Right ventricle myocardium superior (tissue), 1 donor: ENCODE data around the gene FYB2. TPM values are rescaled to one million over a fixed set of nuclear protein-coding genes. Genes with fewer than 3 reads are reported as not detected.

Experiments used
- ATAC-seq: fragments of 200-7000 bp; cut with Tn5 transposase; one replicate; pipeline ENCODE4 v1.9.1; 2020; ENCODE audit warnings: mild to moderate bottlenecking; ENCODE audit not compliant: poor library complexity
- DNase-seq: peaks from one replicate; pipeline ENCODE4 v3.0.0-alpha.2; 2020
- intact Hi-C: fragments of 100-400 bp; cut with DNase I; formaldehyde crosslinking; loops from one replicate; pipeline ENCODE4 v1.11.2; 2022
- long read RNA-seq: library from polyadenylated mRNA; unstranded; transcript quantifications from one replicate; pipeline ENCODE4 v2.0.0, GENCODE V29; 2021
- total RNA-seq: library from RNA; stranded (reverse); fragmentation: NEBNext Ultra II Directional; extraction: Animal tissue kit (Norgen Biotek cat#: 25700); gene quantifications from one replicate; pipeline ENCODE4 v1.2.1, GENCODE V29; 2021
- donor health status: DM: no; HTN: yes; CAD: no; lungs with severe emphysema.

FYB2 gene, protein sequence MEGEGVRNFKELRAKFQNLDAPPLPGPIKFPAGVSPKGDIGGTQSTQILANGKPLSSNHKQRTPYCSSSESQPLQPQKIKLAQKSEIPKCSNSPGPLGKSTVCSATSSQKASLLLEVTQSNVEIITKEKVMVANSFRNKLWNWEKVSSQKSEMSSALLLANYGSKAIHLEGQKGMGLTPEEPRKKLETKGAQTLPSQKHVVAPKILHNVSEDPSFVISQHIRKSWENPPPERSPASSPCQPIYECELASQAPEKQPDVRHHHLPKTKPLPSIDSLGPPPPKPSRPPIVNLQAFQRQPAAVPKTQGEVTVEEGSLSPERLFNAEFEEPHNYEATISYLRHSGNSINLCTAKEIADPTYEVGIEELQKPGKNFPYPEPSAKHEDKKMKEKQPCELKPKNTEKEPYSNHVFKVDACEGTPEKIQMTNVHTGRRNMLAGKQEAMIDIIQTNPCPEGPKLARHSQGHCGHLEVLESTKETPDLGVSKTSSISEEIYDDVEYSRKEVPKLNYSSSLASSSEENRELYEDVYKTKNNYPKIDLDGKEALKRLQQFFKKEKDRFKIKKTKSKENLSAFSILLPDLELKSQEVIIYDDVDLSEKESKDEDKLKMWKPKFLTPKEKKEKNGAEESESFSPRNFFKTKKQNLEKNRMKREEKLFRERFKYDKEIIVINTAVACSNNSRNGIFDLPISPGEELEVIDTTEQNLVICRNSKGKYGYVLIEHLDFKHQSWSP
- total RNA-seq = 14.3 TPM
- long read RNA-seq, partial matches to known transcripts = 2 of 29 reads
- long read RNA-seq, other reads (novel, unspliced or antisense) = 23 of 29 reads

DNA sequence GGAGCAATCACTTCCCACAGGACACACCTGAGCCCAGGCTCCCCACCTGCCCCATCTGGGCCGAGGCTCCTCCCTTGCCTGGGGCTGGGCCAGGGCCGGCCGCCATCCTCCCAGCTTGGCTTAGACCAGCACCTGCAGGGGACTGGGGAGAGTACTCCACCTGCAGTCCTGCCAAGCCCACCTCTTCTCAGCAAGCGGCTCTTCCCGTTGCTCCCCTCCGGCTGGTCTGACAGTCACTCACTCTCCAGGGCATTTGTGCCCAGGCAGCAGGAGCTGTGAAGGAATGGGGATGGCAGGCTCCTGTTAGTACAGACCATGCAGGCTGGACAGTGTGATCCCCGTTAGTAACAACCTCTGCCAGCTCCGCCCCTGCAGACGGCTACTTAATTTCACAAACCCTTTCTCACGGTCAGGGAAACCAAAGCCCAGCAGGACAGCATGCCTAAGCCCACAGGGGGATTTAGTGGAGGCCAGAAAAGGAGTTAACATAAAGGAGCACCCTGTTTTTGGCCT, at the start of gene FYB2:
TSS of gene FYB2 (minus strand) at position 18 of the 513 bp plus-strand sequence. CDS start 114 bp downstream, outside the sequence.
- intact Hi-C loops = loop anchor here (5.0 kb wide), 1 partner anchor 57 kb away; no protein-coding TSS in a partner anchor
- DNase-seq (peak; percentile 48), ATAC-seq (peak; percentile 47)

DNA sequence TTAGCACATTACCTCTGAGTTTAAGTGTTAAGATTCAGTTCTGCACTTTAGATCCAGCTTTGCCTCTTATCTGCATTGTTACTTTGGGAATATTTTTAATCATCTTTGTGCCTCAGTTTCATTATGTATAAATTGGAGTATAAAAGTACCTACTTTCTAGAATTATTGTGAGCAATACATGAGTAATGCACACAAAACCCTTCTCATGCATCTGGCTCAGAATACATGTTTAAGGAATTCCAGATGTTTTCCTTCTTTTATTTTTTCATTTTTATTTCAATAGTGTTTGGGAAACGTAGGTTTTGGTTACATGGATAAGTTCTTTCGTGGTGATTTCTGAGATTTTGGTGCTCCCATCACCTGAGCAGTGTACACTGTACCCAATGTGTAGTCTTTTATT, 49.6 kb upstream of the FYB2 start:
- DNase-seq (no peak), ATAC-seq (no peak)
- intact Hi-C loops = no loop called here

DNA sequence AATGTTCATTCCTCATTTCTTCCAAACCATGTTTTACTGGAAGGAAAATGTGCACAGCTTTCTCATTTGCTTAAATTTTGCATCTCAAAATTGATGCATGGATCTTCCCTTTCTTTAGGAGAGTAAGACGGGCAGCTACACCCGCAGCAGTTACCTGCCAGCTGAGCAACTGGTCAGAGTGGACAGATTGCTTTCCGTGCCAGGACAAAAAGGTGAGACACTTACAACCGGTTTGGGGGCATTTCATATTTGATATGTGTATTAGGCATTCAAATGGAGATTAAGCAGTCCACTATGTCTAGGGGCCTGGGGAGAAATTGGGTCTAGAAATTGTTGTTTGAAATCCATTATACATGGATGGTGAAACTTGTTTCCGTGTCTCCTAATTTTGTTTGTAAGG, 48.3 kb upstream of the FYB2 start:
- no peak for DNase-seq
- ATAC-seq = no peak
- intact Hi-C loops = no loop called here

DNA sequence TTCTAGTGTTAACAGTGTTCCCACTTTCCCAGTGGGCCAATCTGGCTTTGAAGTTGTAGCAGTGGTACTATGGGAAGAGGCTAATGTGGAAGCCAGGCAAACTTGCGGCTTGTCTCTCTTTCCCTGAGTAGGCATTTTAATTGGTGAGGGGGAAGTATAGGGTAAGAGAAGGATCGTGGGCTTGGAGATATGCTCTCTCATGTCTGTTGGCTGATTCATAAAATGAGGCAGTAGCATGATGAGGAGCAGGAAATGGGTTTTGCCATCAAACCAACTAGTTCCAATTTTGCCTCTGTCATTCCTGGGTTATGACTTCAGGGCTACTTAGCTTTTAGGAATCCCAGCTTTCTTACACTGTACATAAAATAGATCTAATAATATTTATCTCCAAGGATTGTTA, 47.5 kb upstream of the FYB2 start:
- no peak for ATAC-seq
- intact Hi-C loops = no loop called here
- DNase-seq = no peak

DNA sequence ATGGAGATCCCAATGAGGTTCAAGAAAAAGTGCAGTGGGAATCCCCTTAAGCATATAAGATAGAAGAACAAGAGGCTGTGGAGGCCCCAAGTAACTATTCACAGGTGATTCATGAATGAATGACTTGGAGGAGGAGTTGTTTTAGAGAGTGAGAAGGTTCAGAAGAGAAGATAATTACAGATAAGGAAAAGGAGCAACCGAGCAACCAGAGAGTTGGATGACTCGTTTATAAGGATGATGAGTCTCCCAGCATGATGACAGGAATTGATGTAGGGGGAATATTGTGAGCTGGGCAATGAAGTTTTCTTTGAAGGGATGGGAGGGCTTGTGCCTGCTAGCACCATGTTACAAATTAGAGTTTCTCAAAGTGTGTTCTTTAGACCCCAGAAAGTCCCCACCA, 45.2 kb upstream of the FYB2 start:
- DNase-seq = no peak
- intact Hi-C loops = no loop called here
- ATAC-seq = no peak

DNA sequence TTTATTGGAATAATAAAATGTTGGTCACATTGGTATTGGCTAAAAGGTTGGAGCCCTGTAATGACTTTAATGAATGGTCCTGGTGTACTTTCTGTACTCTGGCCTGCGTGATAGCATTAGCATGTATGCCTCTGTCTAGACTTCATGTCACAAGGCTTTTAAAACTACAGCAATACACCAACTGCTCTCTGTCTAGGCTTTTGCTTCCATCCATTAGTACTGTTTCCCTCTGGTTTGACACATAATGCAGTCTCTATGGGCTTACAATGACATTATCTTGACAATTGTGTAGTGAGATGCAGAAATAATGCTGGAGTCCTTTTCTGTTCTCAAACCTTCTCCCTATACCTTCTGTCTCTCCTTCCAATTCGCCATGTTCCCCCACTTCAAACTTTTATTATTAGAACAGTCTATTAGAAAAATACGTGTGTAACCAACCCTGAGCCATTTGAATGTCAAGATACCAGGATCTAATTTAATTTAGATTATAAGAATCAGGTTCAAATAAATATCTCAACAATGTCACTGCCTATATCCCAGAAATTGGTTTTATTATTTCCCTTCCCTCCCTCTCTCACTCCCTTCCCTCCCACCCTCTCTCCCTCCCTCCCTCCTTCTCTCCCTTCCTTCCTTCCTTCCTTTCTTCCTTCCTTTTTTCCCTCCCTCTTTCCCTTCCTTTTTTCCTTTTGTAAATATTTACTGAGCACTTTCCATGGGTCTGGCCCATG, 44.2 kb upstream of the FYB2 start:
- ATAC-seq = no peak
- intact Hi-C loops = no loop called here

DNA sequence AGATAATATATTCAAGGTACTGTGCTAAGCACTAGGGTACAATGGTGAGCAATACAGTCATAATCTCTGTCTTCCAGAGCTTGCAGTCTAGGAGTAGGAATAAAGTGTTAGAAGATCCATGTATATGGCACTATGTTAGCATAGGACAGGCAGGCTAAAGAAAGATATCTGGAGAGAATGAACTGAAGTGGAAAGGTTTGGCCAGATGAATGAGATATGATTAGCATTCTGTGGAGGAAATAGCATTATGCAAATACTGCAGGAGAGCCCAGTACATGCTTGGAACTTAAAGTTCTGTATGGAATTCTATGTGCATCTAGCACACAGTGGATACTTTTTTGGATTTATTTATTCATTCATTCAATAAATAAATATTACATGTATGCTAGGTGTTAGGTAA, 40.1 kb upstream of the FYB2 start:
- no peak for ATAC-seq
- intact Hi-C loops = loop anchor here (2.0 kb wide), 1 partner anchor 20 kb away; no protein-coding TSS in a partner anchor
- no peak for DNase-seq

More for the DNA sequence above, 44.2 kb upstream of the FYB2 start:
- DNase-seq = no peak

DNA sequence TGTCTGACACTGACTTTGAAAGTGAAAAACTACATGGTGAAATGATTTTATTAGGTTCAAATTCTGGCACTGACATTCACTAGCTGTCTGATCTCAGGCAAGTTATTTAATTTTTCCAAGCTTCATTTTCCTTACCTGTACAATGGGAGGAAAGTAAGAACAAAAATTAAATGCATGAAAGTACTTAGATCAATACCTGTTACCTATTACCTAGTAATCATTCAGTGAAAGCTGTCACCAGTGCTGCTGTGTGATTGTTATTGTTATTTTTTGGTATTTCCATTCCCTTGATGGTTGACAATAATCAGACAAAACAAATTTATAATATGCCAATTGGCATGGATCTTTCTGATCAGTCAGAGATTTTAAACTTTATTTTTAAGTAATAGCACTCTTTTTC, 37.0 kb upstream of the FYB2 start:
- ATAC-seq (no peak), DNase-seq (no peak)
- intact Hi-C loops = no loop called here

DNA sequence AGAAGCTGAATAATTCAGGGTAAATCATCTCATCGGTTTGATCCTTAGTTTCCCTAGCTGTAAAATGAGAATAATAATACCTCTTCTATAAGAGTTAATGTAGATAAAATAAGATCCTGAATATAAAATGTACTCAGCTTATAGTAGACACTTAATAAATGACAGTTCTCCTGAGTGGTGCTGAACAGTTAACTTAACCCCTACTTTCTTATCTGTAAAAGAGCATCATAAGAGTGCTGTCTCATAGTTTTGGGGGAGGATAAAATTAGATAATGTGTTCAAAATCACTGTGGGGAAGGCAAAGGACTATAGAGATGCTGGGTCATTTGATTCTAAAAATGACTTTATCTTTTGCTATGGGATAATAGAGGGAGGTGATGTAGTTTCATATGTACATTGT, 36.0 kb upstream of the FYB2 start:
- intact Hi-C loops = no loop called here
- DNase-seq (no peak), ATAC-seq (no peak)

DNA sequence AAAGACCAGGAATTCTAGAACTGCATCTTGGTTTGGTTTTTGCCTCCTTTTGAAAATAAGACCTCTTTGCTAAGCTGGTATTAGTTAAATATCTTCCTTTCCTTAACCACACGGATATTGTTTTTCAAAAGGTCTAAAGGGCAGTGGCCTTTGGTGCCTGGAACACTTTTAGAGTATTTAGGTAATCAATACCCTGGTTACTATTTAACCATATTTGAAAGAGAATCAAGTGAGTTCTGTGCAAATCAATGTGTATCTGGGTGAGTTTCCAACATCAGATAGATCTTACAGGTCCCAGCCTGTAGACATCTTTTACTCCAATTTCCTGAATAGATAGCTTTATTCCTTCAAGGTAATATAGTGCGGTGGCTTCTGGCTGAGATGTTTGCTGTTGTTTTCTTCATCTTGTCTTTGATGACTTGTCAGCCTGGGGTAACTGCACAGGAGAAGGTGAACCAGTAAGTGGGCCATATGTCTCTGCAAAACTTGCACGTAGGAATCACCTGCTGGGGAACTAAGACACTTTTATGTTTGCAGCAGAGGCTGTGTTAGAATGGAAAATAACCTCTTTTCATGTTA, 35.4 kb upstream of the FYB2 start, which contains the start of gene C8A:
TSS of gene C8A (plus strand) at position 277 of the 579 bp plus-strand sequence. CDS start at position 382, 105 bp downstream.
- intact Hi-C loops = no loop called here
- ATAC-seq (no peak), DNase-seq (no peak)

DNA sequence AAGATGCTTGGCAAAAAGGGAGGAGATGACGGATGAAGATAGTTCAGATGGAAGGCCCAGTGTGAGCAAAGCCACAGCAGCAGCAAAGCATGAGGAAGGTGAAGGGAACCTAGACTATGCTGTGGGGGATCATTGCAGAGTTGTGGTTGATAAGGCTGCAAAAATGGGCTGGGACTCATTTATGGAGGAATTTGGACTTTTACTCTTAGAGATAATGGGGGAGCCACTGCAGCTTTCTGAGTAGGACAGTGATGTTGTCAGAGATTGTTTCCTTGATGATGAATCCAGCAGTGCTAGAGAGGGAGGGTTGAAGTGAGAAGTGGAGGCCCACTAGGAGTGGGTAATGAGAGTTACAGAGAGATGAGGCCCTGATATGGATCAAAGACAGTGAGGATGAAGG, 33.3 kb upstream of the FYB2 start:
- DNase-seq (no peak), ATAC-seq (no peak)
- intact Hi-C loops = no loop called here

DNA sequence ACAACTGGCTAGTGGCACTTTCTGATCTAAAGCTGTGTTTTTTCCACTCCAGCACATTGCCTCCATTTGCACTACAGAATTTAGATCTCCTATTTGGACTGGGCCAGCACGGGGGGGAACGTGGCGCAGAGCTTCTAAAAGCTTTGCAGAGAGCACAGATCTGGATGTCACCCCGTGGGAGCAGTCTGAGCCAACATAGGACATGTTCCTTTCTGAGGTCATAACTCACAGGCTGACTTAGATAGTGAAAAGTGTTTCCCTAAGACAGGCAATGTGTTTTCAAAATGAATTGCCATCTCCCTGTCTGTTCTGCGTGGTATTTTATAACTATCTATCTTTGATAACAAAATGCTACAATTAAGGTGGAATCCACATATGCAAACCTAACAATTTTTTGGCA, 31.7 kb upstream of the FYB2 start:
- DNase-seq (no peak), ATAC-seq (no peak)
- intact Hi-C loops = no loop called here

DNA sequence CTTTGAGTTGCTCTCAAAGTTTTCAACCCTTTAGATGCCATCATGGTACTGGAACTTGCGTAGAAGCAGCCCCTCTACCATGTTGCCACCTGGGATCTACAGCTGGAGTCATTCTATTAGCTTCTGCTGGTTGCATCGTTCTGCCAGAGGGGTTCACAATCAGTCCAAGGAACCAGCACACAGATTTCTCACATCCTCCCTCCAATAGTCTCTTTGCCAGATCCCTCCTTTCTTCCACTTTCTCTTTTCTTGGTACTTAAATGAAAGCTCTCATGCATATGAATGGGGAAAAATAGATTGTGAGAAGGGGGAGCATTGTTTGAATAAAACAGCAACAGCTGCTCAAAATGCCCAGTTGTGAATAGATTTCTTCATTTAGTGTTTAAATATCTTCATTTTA, 31.2 kb upstream of the FYB2 start:
- no peak for DNase-seq
- intact Hi-C loops = no loop called here
- ATAC-seq = no peak

DNA sequence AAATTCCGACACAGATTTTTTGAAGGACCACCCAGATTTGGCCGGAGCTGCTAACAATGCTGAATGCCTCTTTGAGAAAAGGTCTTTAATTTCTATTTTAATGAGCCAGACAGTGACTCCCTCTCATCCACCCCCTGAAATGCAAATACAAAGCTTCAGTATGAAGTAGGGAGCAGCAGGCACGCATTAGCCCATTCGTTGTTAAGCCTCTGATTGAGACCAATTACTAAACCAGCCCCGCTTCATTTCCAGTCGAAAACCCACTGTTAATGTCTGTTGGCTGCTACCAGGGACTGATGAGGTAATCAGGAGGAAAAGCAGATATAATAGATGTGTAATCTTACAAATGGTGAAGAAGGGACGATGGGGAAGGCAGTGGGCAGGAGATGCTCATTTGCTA, 30.5 kb upstream of the FYB2 start:
- ATAC-seq (no peak), DNase-seq (no peak)
- intact Hi-C loops = no loop called here

DNA sequence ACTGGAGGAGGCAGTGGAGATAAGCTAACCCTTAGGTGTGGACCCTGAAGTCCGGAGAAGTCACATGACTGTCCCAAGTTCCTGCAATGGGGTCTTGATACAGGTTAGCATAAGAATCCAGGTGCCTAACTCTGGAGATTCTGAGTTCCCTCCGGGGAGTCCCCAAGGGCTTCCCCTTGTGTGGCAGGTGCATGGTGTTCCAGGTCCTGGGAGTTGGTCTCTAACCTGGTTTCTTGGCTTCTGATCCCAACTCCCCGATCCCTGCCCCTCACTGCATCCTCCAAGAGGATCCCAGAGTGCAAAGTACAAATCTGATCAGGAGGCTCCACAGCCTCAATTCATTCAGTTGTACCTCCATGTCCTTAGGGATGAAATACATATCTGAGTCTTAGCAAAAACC, 26.1 kb upstream of the FYB2 start:
- ATAC-seq = no peak
- no peak for DNase-seq
- intact Hi-C loops = no loop called here

DNA sequence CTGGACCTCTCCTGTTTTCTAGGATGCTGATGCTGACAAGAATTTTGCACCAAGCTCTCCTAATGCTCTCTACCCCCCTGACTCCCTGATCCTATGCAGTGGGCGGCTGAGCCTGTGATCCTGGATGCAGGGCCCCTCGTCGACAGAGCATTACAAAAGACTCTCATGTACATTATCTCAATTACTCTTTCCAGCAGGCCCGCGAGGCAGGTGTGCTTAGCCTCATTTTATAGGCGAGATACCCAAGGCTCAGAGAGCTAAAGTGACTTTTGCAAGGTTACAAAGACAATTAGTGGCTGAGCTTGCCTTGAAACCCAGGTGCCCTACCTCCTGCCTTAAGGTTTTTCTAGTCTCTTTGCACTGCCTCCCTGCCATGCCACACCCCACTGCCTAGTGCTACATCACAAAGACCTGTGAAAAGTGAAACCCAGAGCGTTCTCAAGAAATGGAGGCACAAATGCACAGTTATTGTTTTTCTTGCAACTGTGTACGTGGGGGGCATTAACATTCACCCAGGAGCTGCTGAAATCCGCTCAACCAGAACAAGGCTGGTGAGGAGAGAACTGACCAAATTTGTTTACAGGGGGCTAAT, 25.4 kb upstream of the FYB2 start:
- intact Hi-C loops = no loop called here
- DNase-seq (no peak), ATAC-seq (no peak)

DNA sequence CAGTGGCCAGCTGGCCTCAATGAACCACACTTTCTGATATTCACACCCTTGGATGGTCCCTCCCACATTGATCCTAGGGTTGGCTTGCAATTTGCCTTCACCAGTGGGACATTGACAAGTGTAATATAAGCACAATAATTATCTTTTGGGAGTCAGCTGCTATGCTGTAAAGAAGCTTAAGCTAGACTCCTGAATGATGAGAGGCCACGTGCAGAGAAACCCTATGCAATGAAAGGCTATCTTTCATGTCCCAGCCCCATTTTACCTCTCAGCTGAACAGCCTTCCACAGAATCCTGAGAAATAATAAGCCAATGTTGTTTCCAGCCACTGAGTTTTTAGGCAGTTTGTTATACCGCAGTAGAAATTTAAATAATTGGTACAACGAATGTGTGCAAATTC, 24.3 kb upstream of the FYB2 start:
- ATAC-seq (no peak), DNase-seq (no peak)
- intact Hi-C loops = no loop called here

DNA sequence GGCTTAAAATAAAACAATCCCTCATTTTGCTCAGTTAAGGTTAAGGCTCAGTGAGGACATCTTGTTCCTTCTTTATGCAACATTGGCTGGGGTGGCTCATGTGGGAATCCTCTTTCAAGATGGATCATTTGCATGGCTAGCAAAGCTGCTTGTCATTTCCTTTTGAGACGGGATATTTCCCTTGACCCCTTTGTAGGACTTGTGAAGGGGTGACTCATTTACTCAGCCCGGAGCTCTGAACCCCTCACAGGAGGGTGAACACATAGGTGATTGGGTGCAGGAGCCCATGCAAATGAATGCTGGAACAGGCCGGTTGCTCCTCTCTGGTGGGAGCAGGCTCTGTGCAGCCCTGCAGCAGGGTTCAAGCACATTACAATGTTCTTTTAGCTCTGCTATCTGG, 19.6 kb upstream of the FYB2 start:
- no peak for DNase-seq
- intact Hi-C loops = loop anchor here (10.0 kb wide), 3 partner anchors 226 to 1206 kb away; no protein-coding TSS in a partner anchor
- no peak for ATAC-seq
